Calu3 (cell line): Measurements from ENCODE around the gene STX4. TPM values are rescaled to one million over a fixed set of nuclear protein-coding genes. Genes with fewer than 3 reads are reported as not detected.

Experiments used
- BruUV-seq: library from RNA; stranded (reverse); fragments of 400-500 nt; replicated peaks from 2 replicates; lab custom pipeline; 2021; lab: Mats Ljungman, UMichigan
- CTCF ChIA-PET: fragments of 300-600 bp; sonication (Branson Sonifier 250); formaldehyde crosslinking; loops from one replicate; lab custom pipeline; 2022; ENCODE audit warnings: antibody characterized with exemption; lab: Charles Lee
- DNase-seq: peaks from one replicate; pipeline ENCODE4 v3.0.0; 2022
- H3K27ac Mint-ChIP-seq: one replicate; pipeline ENCODE4 v1.8.0; 2022; ENCODE audit warnings: mixed read lengths; ENCODE audit not compliant: unreplicated experiment
- H3K27me3 Mint-ChIP-seq: one replicate; pipeline ENCODE4 v1.8.0; 2022; ENCODE audit warnings: mixed read lengths; ENCODE audit not compliant: unreplicated experiment
- H3K36me3 Mint-ChIP-seq: one replicate; pipeline ENCODE4 v1.8.0; 2022; ENCODE audit warnings: mild to moderate bottlenecking, moderate library complexity, mixed read lengths; ENCODE audit not compliant: insufficient read depth, unreplicated experiment
- H3K4me1 Mint-ChIP-seq: one replicate; pipeline ENCODE4 v1.8.0; 2022; ENCODE audit warnings: mild to moderate bottlenecking, low read depth, mixed read lengths; ENCODE audit not compliant: unreplicated experiment
- H3K4me3 Mint-ChIP-seq: one replicate; pipeline ENCODE4 v1.8.0; 2022; ENCODE audit warnings: mild to moderate bottlenecking, low read depth, moderate library complexity, mixed read lengths; ENCODE audit not compliant: unreplicated experiment
- H3K9me3 Mint-ChIP-seq: one replicate; pipeline ENCODE4 v1.8.0; 2022; ENCODE audit warnings: low read depth, mixed read lengths; ENCODE audit not compliant: unreplicated experiment
- intact Hi-C: fragments of 100-400 bp; cut with micrococcal nuclease; formaldehyde crosslinking; loops from one replicate; pipeline ENCODE4 v1.10.0; 2022; ENCODE audit not compliant: unreplicated experiment
- total RNA-seq: library from RNA; stranded (reverse); gene quantifications from 2 replicates; pipeline ENCODE4 v1.2.3, GENCODE V29; 2022
- TF ChIP-seq, protein P1 (sequence below): fragments of 200-600 bp; IDR thresholded peaks from one replicate; pipeline ENCODE4 v1.8.0; 2022; ENCODE audit warnings: antibody characterized with exemption; ENCODE audit not compliant: unreplicated experiment

STX4 gene
- total RNA-seq, 1 experiment from 2014 or later, result 100 TPM

DNA sequence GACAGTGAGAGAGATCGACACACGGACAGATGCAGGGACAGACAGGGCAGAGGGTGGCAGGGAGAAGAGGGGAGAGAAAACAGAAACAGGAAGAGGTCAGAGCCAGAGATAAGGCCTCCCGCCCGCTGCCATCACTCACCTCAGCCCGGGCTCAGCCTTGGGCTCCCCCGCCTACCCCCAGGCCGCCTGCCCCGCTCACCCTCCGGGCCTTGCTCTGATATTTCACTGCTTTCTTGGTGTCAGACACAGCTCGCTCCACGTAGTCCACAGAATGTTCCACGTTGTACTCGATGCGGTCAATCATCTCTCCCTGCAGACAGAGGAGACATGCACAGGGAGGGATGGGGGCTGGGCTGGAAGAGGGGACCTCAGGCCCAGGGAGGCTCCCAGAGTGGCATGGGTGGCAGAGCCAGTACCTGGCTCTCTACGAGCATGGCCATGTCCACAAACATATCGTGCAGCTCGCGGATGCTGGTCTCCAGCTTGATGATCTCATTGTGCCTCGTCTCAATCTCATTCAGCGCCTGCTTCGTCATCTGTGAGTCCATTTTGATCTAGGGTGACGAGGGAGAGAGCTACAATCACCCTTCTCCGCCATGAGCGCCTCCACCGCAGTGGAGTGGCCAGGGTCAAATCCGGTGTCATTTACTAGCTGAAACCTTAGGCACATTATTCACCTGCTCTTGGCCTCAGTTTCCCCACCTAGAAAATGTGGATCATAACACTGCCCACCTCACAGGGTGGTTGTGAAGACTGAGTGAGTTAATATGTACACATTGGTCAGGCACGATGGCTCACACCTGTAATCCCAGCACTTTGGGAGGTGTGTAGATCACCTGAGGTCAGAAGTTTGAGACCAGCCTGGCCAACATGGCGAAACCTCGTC lies 40.2 kb upstream of the STX4 start:
- CTCF ChIA-PET, result interaction anchor here (0.6 to 1.1 kb wide), 2 partner anchors 8 to 9 kb away, joined by 3 to 6 read pairs; partner anchors contain the start of gene HSD3B7
- DNase-seq, result no peak
- H3K27ac Mint-ChIP-seq, result no peak overlapping the region
- no peak overlapping the region for H3K4me3 Mint-ChIP-seq
- peaks cover 15% of the 10 kb centered on the region for H3K4me1 Mint-ChIP-seq
- no peaks in the 10 kb centered on the region for H3K27me3 Mint-ChIP-seq
- BruUV-seq, result no TSS peak
- H3K9me3 Mint-ChIP-seq, result no peaks in the 10 kb centered on the region
- peaks cover 19% of the 10 kb centered on the region for H3K36me3 Mint-ChIP-seq
- TF ChIP-seq, protein P1, sequence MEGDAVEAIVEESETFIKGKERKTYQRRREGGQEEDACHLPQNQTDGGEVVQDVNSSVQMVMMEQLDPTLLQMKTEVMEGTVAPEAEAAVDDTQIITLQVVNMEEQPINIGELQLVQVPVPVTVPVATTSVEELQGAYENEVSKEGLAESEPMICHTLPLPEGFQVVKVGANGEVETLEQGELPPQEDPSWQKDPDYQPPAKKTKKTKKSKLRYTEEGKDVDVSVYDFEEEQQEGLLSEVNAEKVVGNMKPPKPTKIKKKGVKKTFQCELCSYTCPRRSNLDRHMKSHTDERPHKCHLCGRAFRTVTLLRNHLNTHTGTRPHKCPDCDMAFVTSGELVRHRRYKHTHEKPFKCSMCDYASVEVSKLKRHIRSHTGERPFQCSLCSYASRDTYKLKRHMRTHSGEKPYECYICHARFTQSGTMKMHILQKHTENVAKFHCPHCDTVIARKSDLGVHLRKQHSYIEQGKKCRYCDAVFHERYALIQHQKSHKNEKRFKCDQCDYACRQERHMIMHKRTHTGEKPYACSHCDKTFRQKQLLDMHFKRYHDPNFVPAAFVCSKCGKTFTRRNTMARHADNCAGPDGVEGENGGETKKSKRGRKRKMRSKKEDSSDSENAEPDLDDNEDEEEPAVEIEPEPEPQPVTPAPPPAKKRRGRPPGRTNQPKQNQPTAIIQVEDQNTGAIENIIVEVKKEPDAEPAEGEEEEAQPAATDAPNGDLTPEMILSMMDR, result no peak
- intact Hi-C loops, result no loop called here

DNA sequence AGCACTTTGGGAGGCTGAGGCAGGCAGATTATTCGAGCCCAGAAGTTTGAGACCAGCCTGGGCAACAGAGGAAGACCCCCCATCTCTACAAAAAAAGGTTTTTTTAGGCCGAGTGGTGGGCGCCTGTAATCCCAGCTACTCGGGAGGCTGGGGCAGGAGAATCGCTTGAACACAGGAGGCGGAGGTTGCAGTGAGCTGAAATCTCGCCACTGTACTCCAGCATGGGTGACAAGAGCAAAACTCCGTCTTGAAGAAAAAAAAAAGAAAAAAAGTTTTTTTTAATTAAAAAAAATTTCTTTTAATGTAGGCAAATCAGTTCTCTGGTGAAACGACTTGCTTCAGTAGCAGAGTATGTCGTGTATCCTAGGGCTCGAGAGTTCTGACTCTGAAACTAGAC lies 37.4 kb upstream of the STX4 start:
- peak overlapping the region; percentile 74 for H3K4me3 Mint-ChIP-seq
- no peaks in the 10 kb centered on the region for H3K9me3 Mint-ChIP-seq
- peaks cover 16% of the 10 kb centered on the region for H3K36me3 Mint-ChIP-seq
- DNase-seq, result no peak
- H3K27me3 Mint-ChIP-seq, result peaks cover 2% of the 10 kb centered on the region
- H3K4me1 Mint-ChIP-seq, result peaks cover 20% of the 10 kb centered on the region
- H3K27ac Mint-ChIP-seq, result peak overlapping the region; percentile 11
- no TSS peak for BruUV-seq
- CTCF ChIA-PET, result no interaction called here
- intact Hi-C loops, result no loop called here
- TF ChIP-seq, protein P1, result no peak

DNA sequence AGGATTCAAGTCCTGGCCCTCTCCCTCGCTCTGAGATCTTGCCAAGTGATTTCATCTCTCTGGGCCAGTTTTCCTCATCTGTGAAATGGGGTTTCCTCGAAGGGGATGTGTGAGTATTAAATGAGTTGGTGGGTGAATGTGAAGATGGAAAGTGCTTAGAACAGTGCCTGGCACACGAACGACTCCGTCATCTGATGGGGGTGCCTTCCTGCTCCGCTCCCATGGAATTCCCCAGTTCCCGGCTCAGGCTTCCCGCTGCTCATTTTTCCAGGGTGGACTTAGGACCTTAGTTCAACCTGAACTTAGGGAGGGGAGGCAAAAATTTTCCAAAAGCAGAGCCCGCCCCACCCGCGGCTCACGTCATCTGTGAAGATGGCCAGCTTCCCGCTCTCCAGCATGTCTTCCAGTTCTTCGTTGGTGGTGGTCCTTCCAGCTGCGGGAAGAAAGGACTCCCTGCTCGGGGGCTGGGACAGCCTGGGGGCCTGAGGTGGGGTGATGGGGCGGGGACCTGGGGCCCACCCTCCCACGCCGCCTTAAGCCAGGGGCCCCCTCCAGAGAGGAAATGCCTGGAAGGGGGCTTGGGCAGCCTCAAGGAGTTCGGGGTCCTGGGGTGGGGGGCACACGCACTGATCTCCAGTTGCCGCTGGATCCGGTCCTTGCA lies 36.9 kb upstream of the STX4 start:
- Mint-ChIP-seq H3K4me3 (peak overlapping the region; percentile 74), H3K9me3 (no peaks in the 10 kb centered on the region), H3K36me3 (peaks cover 16% of the 10 kb centered on the region), H3K27me3 (peaks cover 8% of the 10 kb centered on the region), H3K4me1 (peaks cover 20% of the 10 kb centered on the region), H3K27ac (peak overlapping the region; percentile 11)
- TSS peak; percentile 77 for BruUV-seq
- no peak for DNase-seq
- intact Hi-C loops, result no loop called here
- TF ChIP-seq, protein P1, result no peak
- CTCF ChIA-PET, result interaction anchor here (0.7 to 1.0 kb wide), 2 partner anchors 78 to 147 kb away, joined by 4 read pairs; partner anchors contain the start of genes ZNF646 and ZNF668

DNA sequence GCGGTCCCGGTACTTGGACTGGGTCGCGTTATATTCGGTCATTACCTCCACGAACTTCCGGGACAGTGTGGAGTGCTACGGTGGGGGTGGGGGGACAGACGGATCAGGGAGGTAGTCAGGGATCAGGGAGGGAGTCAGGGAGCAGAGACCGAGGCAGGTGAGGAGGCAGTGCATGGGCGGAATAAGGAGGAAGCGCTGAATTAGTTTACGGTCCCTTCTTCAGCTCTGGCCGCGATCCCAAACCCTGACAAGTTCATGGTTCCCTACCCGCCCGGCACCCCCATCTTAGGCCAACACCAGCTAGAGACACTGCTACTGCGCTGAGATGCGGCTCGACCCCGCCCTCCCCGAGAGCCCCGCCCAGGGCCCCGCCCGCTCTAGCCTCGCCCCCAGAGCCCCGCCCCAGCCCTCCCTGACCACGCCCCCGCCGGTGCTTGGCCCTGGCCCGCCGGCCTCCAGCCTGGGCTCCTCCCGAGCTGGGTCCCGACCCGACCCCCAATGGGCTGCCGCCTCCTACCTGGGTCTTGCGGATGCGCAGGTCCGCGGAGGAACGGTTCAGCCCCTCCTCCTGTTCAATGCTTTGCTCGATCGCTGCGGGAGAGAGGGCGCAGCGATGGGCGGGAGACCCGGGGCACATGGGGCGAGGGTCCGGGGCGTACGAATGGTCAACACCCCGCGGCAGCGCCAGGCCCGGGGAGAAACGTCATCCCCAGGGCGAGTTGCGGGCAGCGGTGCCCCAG lies 36.2 kb upstream of the STX4 start:
- H3K36me3 Mint-ChIP-seq, result peaks cover 16% of the 10 kb centered on the region
- CTCF ChIA-PET, result interaction anchor here (0.7 to 1.0 kb wide), 3 partner anchors 11 to 147 kb away, joined by 3 to 4 read pairs (median 4); partner anchors contain the start of genes ZNF646 and ZNF668

More for the DNA sequence above, 36.2 kb upstream of the STX4 start:
- H3K27me3 Mint-ChIP-seq, result peaks cover 15% of the 10 kb centered on the region
- H3K27ac Mint-ChIP-seq, result peak overlapping the region; percentile 11
- peak overlapping the region; percentile 74 for H3K4me3 Mint-ChIP-seq
- peaks cover 20% of the 10 kb centered on the region for H3K4me1 Mint-ChIP-seq
- peak; percentile 79 for DNase-seq
- no peaks in the 10 kb centered on the region for H3K9me3 Mint-ChIP-seq
- BruUV-seq, result no TSS peak
- TF ChIP-seq, protein P1, result no peak
- intact Hi-C loops, result no loop called here
